ENCODE measurements around the gene DOP1B. TPM values are rescaled to one million over a fixed set of nuclear protein-coding genes. Genes with fewer than 3 reads are reported as not detected.

DOP1B gene
- total RNA-seq, 1 experiment from 2014 or later: 8.7 TPM

GRCh38 chr21:36109868-36110267 is 46.8 kb upstream of the DOP1B start:
- Histone ChIP-seq H2AFZ (ENCODE audit: low read length) (no peak overlapping the region), H3K79me1 (ENCODE audit: insufficient read depth, low read depth, low read length, poor library complexity, severe bottlenecking) (no peaks in the 10 kb centered on the region), H3K79me2 (ENCODE audit: insufficient read depth, low read length) (no peaks in the 10 kb centered on the region), H4K91ac (ENCODE audit: insufficient read length, low read depth, low read length) (no peak overlapping the region), H3K27me3 (ENCODE audit: insufficient read depth, low read length) (no peaks in the 10 kb centered on the region), H3K9me3 (ENCODE audit: control insufficient read depth, low read depth, low read length) (no peaks in the 10 kb centered on the region), H3K23ac (ENCODE audit: insufficient read length, low read depth, low read length) (no peak overlapping the region), H3K23me2 (ENCODE audit: insufficient read length, low read depth, low read length, poor library complexity, severe bottlenecking) (peaks cover 6% of the 10 kb centered on the region), H3T11ph (ENCODE audit: low read length) (no peak overlapping the region), H2BK120ac (ENCODE audit: low read depth, low read length, poor library complexity, severe bottlenecking) (no peak overlapping the region), H4K20me1 (ENCODE audit: control insufficient read depth, insufficient read depth, insufficient read length) (no peaks in the 10 kb centered on the region), H3K56ac (ENCODE audit: insufficient read length, low read depth, low read length) (no peak overlapping the region), H3K14ac (ENCODE audit: insufficient read depth, low read length) (no peak overlapping the region), H2BK12ac (ENCODE audit: insufficient read length, low read depth, low read length) (no peak overlapping the region), H4K5ac (ENCODE audit: insufficient read length, low read depth, low read length) (no peak overlapping the region), H2BK5ac (ENCODE audit: insufficient read length, low read length) (no peak overlapping the region), H3K4me1 (ENCODE audit: insufficient read depth, low read length) (peaks cover 3% of the 10 kb centered on the region; the same call in 1 of the 2 replicates), H3K4me2 (ENCODE audit: insufficient read depth, insufficient read length, low read length) (no peak overlapping the region), H3K4ac (ENCODE audit: low read depth, low read length) (no peak overlapping the region), H2BK20ac (ENCODE audit: low read depth, low read length, poor library complexity, severe bottlenecking) (no peak overlapping the region), H3K18ac (ENCODE audit: insufficient read length, low read depth, low read length) (no peak overlapping the region), H2AK5ac (ENCODE audit: insufficient read length, low read length) (no peak overlapping the region), H3K27ac (ENCODE audit: insufficient read length, low read depth, low read length) (no peak overlapping the region), H2BK15ac (ENCODE audit: low read depth, low read length) (no peak overlapping the region), H3K9ac (ENCODE audit: extremely low read depth, insufficient read length, low read length) (no peak overlapping the region), H4K8ac (replicated peaks; ENCODE audit: insufficient read length, low read depth, low read length) (no peak overlapping the region)
- no peak for DNase-seq
- no peak overlapping the region for H3K4me3 Mint-ChIP-seq
- WGBS (ENCODE audit: extremely low coverage, insufficient read length, low lambda C conversion rate): no CpG with 5 or more reads among the region's 10 CpGs
- no peak overlapping the region for H3K27ac Mint-ChIP-seq
- no peaks in the 10 kb centered on the region; the same call in 1 of the 2 replicates for H3K27me3 Mint-ChIP-seq (ENCODE audit: low read depth)
- peaks cover 43 to 53% of the 10 kb centered on the region in 2 experiments for H3K4me1 Mint-ChIP-seq
- H3K9me3 Mint-ChIP-seq: peaks cover 0 to 9% of the 10 kb centered on the region in 2 experiments; a peak in 2 of 5 replicates
- H3K36me3 Mint-ChIP-seq (ENCODE audit: insufficient read depth in 1 of 3, low read depth in 3 of 3): peaks cover 17 to 34% (median 29%) of the 10 kb centered on the region in 3 experiments
- no peak for TF ChIP-seq CTCF (conservative IDR thresholded peaks at IDR 0.05)
